Endometrial microvascular endothelial cells (primary cell): Measurements from ENCODE around the gene SPON2. TPM values are rescaled to one million over a fixed set of nuclear protein-coding genes. Genes with fewer than 3 reads are reported as not detected.

Source experiments
- in situ Hi-C: cut with HindIII; loops from 2 replicates; pipeline ENCODE4 v1.10.0; 2017; ENCODE audit warnings: low sequenced_read_pairs, low pct_unique_long_range_greater_than_20kb; ENCODE audit errors: inconsistent ontology term
- total RNA-seq: library from RNA; depleted of rRNA; stranded (reverse); fragments of >200 nt; gene quantifications from one replicate; pipeline ENCODE4 v1.2.3, GENCODE V29; 2015; ENCODE audit errors: inconsistent ontology term

The SPON2 gene
- total RNA-seq, 1 donor from 2014 or later, result 3.3 TPM

DNA sequence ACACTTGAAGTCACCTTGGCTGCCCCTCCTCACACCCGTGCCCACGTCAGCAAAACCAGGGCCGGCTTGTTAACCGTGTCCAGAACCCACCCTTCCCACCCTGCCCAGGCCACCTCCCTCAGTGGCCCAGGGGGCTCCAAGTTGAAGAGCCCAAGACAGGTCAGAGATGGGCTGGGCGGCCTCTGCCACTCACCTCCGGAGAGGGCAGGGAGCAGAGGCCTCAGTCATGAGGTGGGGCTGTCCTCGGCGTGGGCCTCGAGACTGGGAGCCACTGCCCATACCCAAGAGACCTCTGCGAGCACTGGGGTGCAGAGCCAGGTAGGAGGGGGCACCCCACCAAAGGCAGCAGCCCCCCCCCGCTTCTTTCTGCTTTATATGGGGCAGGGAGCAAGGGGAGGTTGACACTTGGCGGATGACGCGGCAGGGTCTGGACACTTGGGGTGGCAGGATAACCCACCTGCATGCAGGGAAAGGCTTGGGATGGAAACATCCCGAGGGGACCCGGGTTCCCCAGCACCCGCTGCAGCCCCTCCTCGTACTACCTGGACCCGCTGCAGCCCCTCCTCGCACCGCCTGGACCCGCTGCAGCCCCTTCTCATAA lies 38.0 kb upstream of the SPON2 start:
- in situ Hi-C loops, result no loop called here

DNA sequence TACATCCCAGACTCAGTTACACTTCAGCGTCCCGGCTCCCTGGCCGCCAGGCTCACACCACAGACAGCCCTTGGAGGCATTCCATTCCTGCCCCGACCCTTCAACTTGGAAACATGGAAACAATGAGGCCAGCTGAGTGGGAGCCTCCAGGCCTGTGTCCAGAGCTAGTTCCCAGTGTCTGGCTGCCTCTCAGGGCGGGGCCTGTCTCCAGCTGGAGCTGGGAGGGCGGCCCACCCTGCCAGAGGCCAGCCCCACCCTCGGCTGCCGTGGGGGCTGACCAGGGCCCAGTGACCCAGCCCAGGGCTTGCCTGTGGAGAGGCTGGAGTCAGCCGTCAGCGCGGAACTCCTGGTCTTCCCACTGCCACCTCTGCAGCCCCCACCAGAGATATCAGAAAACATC lies 37.4 kb upstream of the SPON2 start:
- in situ Hi-C loops, result no loop called here

DNA sequence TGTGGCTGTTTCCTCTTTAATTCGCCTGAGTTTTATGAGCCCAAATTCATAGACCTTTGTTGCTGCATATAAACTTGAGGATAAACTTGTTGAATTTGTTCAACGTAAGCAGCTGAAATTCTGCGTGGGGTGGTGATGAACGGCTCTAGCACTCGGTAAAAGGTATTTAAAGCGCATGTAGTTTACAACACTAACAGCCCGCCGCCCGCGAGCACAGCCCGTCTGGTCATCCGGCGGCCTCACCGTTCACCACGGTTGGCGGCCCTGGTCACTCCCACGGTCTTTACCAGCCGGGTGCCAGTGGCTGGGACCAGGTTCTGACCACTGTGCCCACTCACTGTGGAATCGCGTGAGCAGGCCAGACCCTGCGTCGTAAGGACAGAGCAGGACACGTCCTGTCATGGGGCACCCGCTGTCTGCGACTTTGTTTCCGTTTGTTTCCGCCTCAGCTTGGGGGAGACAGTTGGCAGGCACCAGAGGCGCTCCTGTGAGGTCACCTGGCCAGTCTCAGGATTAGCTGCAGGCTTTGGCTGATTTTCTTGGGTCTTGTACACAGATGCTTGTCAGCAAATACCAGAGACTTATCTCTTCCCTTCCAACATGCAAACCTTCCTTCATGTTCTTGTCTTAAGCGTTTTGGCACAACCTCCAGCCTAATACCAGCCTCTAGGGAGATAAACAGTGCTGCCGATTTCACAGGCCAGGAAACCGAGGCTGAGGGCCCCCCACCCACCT lies 36.8 kb upstream of the SPON2 start:
- in situ Hi-C loops, result no loop called here

DNA sequence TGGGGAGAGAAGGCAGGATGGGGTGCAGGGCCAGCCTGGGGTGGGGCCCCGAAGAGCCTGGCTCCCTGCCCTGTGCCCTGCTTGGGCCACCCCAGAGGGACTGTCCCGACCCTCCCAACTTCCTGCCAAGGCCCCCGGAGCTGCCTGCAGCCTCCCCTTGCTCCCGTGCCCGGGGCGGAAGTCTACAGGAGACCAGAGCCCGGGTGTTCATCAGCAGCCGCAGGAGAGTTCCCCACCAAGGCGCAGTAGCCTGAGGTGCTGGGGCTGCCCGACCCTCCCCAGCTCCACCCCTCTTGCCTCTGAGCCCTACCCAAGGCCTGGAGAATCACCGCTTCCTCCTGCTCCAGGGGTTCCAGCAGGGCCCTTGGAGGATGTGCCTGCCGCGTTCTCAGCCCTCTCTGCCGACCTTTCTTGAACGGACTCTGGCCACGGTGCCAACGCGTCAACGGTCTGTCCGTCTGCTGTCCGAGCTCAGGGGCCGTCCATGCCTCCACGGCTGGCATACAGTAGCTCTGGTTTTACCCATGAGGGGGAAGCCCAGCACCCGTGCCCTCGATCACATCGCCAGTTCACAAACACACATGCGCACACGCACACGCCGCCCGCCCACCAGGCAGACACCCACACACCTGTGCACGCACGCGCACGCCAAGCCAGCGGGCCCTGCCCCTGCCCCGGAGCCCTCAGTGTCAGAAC lies 36.0 kb upstream of the SPON2 start:
- in situ Hi-C loops, result no loop called here

DNA sequence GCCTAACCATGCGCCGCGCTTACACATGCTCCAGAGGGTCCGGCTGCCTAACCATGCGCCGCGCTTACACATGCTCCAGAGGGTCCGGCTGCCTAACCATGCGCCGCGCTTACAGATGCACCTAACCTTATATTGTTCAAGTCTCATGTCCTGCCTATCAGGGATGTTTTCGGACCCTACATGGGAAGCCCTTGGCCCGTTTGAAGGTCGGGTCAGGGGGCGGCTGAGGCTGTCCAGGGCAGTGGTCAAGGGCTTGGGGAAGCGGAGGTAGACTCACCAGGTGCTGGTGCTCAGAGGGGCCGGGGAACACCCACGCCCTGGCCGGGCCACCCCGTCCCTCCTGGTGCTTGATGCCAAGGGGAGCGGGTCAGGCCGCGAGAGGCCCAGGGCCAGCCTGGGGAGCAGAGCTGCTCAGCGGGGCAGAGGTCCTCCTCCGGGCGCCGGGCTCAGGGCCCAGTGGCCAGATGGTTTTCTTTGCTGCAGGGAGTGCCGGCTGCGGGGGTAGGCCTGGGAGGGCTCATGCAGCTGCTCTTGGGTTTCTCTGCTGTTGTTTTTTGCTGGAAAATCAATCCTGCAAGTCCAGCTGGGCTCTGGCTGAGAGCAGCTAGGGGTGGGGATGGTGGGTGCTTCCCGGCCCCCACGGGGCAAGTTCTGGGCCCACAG lies 35.4 kb upstream of the SPON2 start:
- in situ Hi-C loops, result no loop called here

DNA sequence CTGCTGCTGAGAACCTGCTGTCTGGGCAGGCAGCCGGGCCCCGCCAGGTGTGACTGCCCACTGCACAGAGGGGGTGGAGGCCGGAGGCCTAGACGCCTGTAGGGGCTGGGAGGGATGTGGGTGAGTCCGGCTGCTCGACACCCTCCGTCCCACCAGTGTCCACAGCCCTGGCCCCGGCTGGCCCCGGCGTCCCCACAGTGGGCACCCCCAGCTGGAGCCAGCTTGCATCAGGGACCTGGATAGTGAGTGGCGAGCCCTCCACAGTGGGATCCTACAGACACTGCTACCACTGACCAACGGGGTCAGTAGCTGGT lies 34.7 kb upstream of the SPON2 start:
- in situ Hi-C loops, result no loop called here

DNA sequence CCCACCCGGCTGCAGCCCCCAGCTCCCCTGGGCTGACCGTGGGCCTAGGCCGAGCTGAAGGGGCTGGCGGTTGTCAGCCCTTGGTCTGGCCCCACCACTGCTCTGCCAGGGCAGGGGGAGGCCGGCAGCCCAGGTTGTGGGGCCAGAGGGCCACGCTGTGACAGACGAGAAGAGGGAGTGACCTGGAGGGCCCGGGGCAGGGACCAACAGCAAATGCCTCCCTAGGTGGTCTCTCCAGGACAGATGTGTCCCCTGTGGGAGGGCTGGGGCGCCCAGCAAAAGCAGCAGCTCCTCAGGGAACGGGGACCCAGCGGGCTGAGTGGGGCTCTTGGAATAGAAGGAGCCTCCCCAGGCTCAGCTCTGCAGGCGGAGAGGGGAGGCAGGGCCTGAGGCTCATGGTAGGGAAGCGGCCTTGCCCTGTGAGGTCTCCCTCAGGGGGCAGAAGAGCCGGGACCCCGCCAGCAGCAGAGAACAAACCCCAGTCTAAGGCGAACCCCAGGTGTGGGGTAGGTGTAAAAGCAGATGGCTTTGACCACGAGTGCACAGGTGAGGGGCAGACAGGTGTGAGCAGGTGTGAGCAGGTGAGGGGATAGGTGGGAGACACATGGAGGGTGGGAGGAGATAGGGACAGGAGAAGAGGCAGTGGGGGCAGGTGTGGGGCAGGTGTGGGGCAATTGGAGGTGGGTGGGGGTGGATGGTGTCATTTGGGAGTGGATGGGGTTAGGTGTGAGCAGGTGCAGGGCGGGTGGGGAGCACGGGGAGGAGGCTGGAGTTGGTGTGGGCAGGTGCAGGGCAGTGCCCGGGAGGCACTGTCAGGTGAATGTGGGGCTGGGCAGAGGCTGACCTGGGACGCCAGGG lies 34.1 kb upstream of the SPON2 start:
- in situ Hi-C loops, result no loop called here

DNA sequence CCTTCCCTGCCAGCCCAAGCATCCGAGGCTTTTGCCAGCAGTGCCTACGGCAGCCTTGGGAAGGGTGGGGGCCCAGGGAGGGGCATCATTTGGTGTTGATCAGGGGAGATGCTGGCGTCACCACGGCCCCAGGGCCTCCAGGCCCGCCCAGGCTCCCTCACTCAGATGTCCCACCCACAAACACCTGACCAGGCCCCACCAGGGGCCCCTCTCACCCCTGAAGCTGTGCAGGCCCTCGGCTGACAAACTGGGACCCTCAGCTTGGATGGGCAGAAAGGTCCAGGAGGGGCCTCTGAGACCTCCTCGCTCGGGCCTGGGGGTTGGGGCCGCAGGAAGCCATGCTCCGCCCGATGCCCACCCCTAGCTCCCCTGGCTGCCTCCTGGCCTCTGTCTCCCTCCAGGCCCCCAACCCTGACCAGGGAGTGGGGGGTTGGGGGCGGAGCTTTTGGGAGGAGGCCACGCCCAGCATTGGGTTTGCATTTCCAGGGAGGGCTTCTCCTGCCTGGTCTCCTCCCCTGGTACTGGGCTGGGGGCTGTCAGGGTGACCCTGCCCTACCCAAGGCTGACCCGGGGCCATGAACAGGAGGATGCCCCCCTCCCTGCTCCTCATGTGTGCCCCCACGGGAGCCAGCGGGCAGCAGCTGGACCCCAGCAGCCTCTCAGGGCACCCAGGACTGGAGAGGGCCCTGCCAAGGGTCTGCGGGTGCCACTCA lies 33.4 kb upstream of the SPON2 start:
- in situ Hi-C loops, result no loop called here

DNA sequence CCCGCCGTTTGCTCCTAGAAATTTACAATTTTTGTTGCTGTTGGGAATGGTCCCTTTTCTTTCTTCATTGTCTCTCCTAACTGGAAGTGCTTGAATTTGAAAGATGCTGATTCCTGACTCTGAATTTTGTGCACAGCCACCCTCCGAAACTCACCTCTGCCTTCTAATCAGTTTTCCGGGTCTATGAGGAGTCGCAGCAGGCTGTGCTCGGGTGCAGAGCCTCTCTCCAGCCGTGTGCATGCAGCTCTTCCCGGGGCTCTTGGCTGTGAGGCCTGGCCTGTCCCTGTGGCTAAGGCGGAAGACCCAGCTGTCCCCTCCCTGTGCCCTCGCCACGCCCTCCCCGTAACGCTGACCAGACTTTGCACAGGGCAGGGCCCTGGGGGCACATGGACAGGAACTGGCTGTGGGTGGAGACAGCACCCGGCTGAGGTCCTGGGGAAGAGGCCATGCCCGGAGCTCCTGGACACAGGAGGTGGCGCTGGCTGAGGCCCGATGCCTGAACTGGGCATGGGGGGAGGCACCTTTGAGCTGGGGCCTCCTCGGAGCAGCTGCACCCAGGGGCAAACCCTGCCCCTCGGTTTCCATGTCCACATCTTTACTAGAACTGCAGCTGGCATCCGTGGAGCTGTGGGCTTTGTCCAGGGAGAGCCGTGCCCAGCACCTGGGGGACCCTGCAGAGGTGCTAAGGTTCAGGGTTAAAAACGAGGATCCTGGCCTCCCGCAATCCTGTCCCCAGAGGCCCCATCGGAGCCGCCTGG lies 32.6 kb upstream of the SPON2 start:
- in situ Hi-C loops, result no loop called here

DNA sequence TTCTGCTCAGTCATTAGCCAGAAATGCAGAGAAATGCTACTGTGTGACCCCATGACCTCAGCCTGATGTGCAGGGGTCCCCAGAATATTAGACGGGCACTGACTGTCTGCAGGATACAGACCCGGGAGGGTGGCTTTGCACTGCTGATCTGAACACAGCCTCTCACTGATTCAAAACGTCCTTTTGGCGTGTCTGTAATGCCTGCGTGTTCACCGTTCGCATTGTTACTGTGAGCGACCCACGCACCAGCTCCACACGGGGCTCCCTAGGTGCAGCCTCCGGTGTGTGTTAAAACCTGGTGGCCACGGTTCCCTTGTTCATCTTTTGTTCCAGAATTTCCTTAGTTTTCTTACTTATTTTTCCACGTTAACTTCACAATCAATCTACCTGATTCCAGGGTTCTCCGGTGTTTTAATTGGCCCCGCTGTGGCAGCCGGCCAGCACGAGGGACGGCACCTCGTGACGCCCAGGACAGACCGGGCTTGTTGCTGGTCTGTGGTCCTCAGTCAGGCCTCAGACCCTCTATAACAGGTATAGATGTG lies 32.0 kb upstream of the SPON2 start:
- in situ Hi-C loops, result no loop called here

DNA sequence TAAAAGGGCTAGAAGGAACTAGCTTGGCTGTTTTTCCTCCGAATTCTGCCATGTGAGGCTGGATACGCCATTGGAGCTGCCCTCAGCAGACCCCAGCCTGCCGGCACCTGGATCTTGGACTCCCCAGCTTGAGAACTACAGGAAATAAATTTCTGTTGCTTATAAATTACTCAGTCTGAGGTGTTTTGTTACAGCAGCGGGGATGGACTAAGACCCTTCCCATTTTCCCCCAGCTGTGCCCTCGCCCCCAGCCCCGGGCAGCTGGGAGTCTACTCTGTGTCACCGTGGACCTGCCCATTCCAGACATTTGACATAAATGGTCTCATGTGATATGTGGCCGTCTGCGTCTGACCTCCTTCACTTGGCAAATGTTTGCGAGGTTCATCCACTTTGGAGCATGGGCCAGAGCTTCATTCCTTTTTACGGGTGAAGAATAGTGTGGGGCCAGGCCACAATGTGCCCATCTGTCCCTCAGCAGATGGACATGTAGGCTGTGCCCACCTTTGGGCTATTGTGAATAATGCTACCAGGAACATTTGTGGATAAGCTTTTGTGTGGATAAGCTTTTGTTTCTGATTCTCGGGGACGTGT lies 30.7 kb upstream of the SPON2 start:
- in situ Hi-C loops, result no loop called here

DNA sequence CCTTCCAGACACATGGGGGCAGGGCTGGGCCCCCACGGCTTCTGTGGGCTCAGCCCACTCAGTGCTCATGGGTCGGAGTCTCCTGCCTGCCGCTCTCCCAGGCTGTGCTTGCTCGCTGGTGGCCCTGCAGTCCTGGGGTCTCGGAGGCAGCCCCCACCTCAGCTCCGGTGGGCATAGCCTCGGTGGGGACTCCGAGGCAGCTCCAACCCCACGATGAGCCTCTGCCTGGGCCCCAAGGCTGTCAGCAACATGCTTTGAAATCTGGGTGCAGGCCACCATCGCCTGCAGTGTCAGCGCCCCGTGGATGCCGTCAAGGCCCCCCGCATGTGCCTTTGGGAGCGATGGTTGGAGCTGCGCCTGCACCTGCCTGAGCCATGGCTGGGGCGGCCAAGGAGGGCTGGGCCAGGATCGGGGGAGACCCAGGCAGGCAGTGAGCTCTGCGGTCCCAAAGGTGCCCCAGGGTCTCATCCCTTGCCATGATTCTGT lies 30.2 kb upstream of the SPON2 start:
- in situ Hi-C loops, result no loop called here

DNA sequence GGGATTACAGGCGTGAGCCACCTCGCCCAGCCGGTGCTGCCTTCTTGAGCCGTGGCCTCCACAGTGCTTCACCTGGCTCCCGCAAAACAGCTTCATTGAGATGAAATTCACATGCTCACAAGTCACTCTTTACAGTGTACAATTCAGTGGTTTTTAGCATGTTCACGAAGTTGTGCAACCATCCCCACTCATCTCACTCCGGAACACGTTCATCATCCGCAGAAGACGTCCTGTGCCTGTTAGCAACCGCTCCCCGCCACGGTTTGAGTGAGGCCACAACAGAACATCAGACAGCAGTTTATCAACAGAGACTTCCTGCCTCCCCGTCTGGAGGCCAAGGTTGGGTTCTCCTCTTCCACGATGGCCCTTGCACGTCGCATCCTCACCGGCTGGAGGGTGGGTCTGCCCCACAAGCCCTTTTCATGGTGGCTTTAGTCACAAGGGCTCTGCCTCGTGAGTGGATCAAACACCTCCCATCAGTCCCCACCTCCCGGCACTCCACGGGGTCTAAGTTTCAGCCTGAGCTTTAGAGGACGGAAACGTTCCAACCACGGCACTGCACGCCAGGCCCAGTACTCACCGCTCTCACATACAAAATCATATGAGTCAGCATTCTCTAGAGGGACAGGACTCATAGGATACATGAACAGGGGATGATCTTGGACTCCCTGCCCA lies 29.6 kb upstream of the SPON2 start:
- in situ Hi-C loops, result no loop called here

DNA sequence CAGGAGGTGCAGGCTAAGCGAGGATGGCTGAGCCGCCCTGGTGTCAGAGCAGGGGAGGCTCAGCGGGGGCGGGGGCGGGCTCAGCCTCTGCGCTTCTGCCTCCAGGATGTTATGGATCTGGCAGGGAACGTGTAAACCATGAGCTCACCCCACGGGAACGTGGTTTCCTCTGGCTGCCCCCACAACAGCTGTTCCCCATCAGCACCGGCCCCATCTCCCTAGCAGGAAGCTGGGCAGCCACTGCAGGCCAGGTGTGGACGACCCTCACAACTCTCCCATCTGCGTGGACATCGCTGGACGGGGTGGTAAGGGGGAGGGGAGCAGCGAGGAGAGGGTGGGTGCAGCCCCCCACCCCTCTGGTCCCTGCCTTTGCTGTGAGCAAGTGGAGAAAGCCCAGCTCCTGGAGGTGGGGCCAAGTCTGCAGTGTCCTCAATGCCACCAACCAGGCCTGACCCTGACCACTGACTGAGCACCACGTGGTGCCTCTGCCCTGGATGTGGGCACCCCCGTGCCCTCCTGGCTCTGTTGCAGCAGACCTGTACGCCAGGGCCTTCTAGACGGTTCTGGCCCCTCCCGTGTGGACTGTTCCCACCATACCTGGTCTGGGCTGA lies 28.1 kb upstream of the SPON2 start:
- in situ Hi-C loops, result no loop called here

DNA sequence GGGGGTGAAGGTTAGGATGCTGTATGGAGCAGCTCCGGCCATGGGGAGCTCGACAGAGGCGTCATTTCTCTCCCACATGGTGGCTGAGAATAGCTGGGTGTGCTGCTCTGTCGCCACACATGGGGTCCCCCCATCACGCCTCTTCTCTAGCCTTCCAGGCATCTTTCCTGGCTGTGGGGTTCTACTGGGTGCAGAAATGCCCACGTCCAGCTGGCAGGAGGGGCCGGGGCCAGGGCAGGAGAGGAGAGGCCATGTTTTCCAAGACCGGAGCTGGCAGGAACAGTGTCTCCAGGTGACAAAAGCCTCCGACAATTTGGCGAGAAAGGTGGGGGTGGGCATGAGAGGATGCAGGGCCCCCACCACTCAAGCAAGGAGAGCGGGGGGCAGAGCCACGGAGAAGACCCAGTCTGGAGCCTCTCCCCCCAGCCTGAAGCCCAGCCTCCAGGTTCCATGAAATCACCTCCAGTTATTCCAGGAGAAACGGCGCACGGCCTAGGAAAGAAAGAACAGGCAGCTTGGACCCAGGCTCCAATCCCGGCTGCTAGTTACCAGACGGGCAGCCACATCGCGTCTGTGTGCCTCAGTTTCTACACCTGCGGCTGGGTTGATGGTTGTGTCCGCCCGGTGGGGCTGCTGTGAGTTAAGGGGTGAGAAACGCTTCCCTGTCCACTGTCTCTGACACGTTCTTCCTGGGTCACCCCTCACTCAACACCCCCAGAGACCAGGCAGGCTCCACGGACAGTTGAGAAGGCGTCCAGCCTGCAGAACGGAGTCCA lies 27.4 kb upstream of the SPON2 start:
- in situ Hi-C loops, result no loop called here
